Activated CD8-positive, alpha-beta T cell treated with anti-CD3 and anti-CD28 coated beads, Interleukin-2, amount 10 ng/mL, durations not matched to agents 7 days and 5 days (primary cell): Measurements from ENCODE around the gene GRID1. TPM values are rescaled to one million over a fixed set of nuclear protein-coding genes. Genes with fewer than 3 reads are reported as not detected.

Experiments used
- ATAC-seq: fragments of 150-1000 bp; cut with Tn5 transposase; one replicate; pipeline ENCODE4 v1.10.0; 2021; ENCODE audit warnings: moderate library complexity
- CTCF ChIA-PET: fragments of 350-600 bp; sonication (Branson Sonifier 250); formaldehyde crosslinking; loops from one replicate; lab custom pipeline; 2021; ENCODE audit warnings: antibody characterized with exemption; lab: Charles Lee
- POLR2A ChIA-PET: fragments of 350-600 bp; sonication (Branson Sonifier 250); formaldehyde crosslinking; loops from one replicate; lab custom pipeline; 2021; ENCODE audit warnings: antibody characterized with exemption; lab: Charles Lee
- DNase-seq: peaks from one replicate; pipeline ENCODE4 v3.0.0-alpha.2; 2020
- H3K27ac Mint-ChIP-seq: one replicate; pipeline ENCODE4 v1.8.0; 2021; ENCODE audit warnings: mild to moderate bottlenecking, mixed read lengths
- H3K27me3 Mint-ChIP-seq: one replicate; pipeline ENCODE4 v1.8.0; 2021; ENCODE audit warnings: low read depth, mixed read lengths
- H3K36me3 Mint-ChIP-seq: one replicate; pipeline ENCODE4 v1.8.0; 2021; ENCODE audit warnings: low read depth, mixed read lengths
- H3K4me1 Mint-ChIP-seq: one replicate; pipeline ENCODE4 v1.8.0; 2021; ENCODE audit warnings: low read depth, mixed read lengths
- H3K4me3 Mint-ChIP-seq: one replicate; pipeline ENCODE4 v1.8.0; 2021; ENCODE audit warnings: mild to moderate bottlenecking, mixed read lengths
- H3K9me3 Mint-ChIP-seq: one replicate; pipeline ENCODE4 v1.8.0; 2022; ENCODE audit warnings: mixed read lengths; ENCODE audit not compliant: insufficient read depth
- total RNA-seq, 2 experiments: library from RNA; stranded (reverse); gene quantifications; one replicate each; pipeline ENCODE4 v1.2.3, GENCODE V29; 2021

The GRID1 gene
- total RNA-seq, 2 experiments from 2014 or later, result not detected

- Mint-ChIP-seq H3K27ac (no peak overlapping the region), H3K4me1 (no peaks in the 10 kb centered on the region), H3K4me3 (no peak overlapping the region), H3K27me3 (no peaks in the 10 kb centered on the region), H3K36me3 (no peaks in the 10 kb centered on the region), H3K9me3 (no peaks in the 10 kb centered on the region)
- CTCF ChIA-PET, result no interaction called here
- POLR2A ChIA-PET, result no interaction called here
- DNase-seq (no peak), ATAC-seq (no peak)
Observed at GRCh38 chr10:85643171-85643844, 723.3 kb downstream of the GRID1 start.

GRCh38 chr10:85642421-85643170, 724.0 kb downstream of the GRID1 start:
- no peaks in the 10 kb centered on the region for H3K4me1 Mint-ChIP-seq
- POLR2A ChIA-PET, result no interaction called here
- H3K4me3 Mint-ChIP-seq, result no peak overlapping the region
- no peak overlapping the region for H3K27ac Mint-ChIP-seq
- CTCF ChIA-PET, result no interaction called here
- no peaks in the 10 kb centered on the region for H3K9me3 Mint-ChIP-seq
- H3K27me3 Mint-ChIP-seq, result no peaks in the 10 kb centered on the region
- DNase-seq, result no peak
- ATAC-seq, result no peak
- H3K36me3 Mint-ChIP-seq, result no peaks in the 10 kb centered on the region

GRCh38 chr10:85642082-85642420, 724.5 kb downstream of the GRID1 start:
- POLR2A ChIA-PET, result no interaction called here
- no peaks in the 10 kb centered on the region for H3K27me3 Mint-ChIP-seq
- no peak for DNase-seq
- no peak overlapping the region for H3K4me3 Mint-ChIP-seq
- H3K27ac Mint-ChIP-seq, result no peak overlapping the region
- CTCF ChIA-PET, result no interaction called here
- H3K9me3 Mint-ChIP-seq, result no peaks in the 10 kb centered on the region
- no peaks in the 10 kb centered on the region for H3K36me3 Mint-ChIP-seq
- ATAC-seq, result no peak
- H3K4me1 Mint-ChIP-seq, result no peaks in the 10 kb centered on the region

GRCh38 chr10:85641479-85642009, 725.1 kb downstream of the GRID1 start:
- no peak overlapping the region for H3K27ac Mint-ChIP-seq
- H3K4me3 Mint-ChIP-seq, result no peak overlapping the region
- DNase-seq (no peak), ATAC-seq (no peak)
- ChIA-PET POLR2A (no interaction called here), CTCF (no interaction called here)
- no peaks in the 10 kb centered on the region for H3K4me1 Mint-ChIP-seq
- H3K9me3 Mint-ChIP-seq, result no peaks in the 10 kb centered on the region
- H3K27me3 Mint-ChIP-seq, result no peaks in the 10 kb centered on the region
- H3K36me3 Mint-ChIP-seq, result no peaks in the 10 kb centered on the region

GRCh38 chr10:85638797-85639196, 727.8 kb downstream of the GRID1 start:
- CTCF ChIA-PET, result no interaction called here
- Mint-ChIP-seq H3K9me3 (no peaks in the 10 kb centered on the region), H3K4me1 (no peaks in the 10 kb centered on the region), H3K4me3 (no peak overlapping the region), H3K27me3 (no peaks in the 10 kb centered on the region), H3K27ac (no peak overlapping the region), H3K36me3 (no peaks in the 10 kb centered on the region)
- POLR2A ChIA-PET, result no interaction called here
- no peak for ATAC-seq
- no peak for DNase-seq

GRCh38 chr10:85635650-85636049, 730.9 kb downstream of the GRID1 start:
- Mint-ChIP-seq H3K9me3 (no peaks in the 10 kb centered on the region), H3K27me3 (no peaks in the 10 kb centered on the region), H3K27ac (no peak overlapping the region), H3K36me3 (no peaks in the 10 kb centered on the region), H3K4me1 (no peaks in the 10 kb centered on the region), H3K4me3 (no peak overlapping the region)
- DNase-seq (no peak), ATAC-seq (no peak)
- ChIA-PET CTCF (no interaction called here), POLR2A (no interaction called here)

GRCh38 chr10:85624511-85624910, 742.1 kb downstream of the GRID1 start:
- no peaks in the 10 kb centered on the region for H3K9me3 Mint-ChIP-seq
- H3K27ac Mint-ChIP-seq, result no peak overlapping the region
- H3K27me3 Mint-ChIP-seq, result peaks cover 6% of the 10 kb centered on the region
- DNase-seq, result no peak
- no peaks in the 10 kb centered on the region for H3K36me3 Mint-ChIP-seq
- ChIA-PET POLR2A (no interaction called here), CTCF (no interaction called here)
- ATAC-seq, result no peak
- no peaks in the 10 kb centered on the region for H3K4me1 Mint-ChIP-seq
- no peak overlapping the region for H3K4me3 Mint-ChIP-seq

GRCh38 chr10:85623758-85624157, 742.8 kb downstream of the GRID1 start:
- DNase-seq, result no peak
- no peaks in the 10 kb centered on the region for H3K36me3 Mint-ChIP-seq
- CTCF ChIA-PET, result no interaction called here
- no peak overlapping the region for H3K4me3 Mint-ChIP-seq
- no peaks in the 10 kb centered on the region for H3K4me1 Mint-ChIP-seq
- POLR2A ChIA-PET, result no interaction called here
- H3K27me3 Mint-ChIP-seq, result peaks cover 6% of the 10 kb centered on the region
- H3K27ac Mint-ChIP-seq, result no peak overlapping the region
- H3K9me3 Mint-ChIP-seq, result no peaks in the 10 kb centered on the region
- no peak for ATAC-seq

- ChIA-PET POLR2A (no interaction called here), CTCF (no interaction called here)
- H3K27ac Mint-ChIP-seq, result no peak overlapping the region
Observed at GRCh38 chr10:85623342-85623741, 743.3 kb downstream of the GRID1 start.

GRCh38 chr10:85622425-85622824, 744.2 kb downstream of the GRID1 start:
- POLR2A ChIA-PET, result no interaction called here

More at GRCh38 chr10:85623342-85623741, 743.3 kb downstream of the GRID1 start:
- Mint-ChIP-seq H3K36me3 (no peaks in the 10 kb centered on the region), H3K4me1 (no peaks in the 10 kb centered on the region), H3K9me3 (no peaks in the 10 kb centered on the region), H3K4me3 (no peak overlapping the region), H3K27me3 (peaks cover 6% of the 10 kb centered on the region)
- ATAC-seq (no peak), DNase-seq (no peak)

GRCh38 chr10:85621562-85621961, 745.0 kb downstream of the GRID1 start:
- Mint-ChIP-seq H3K9me3 (no peaks in the 10 kb centered on the region), H3K4me1 (no peaks in the 10 kb centered on the region), H3K27me3 (peaks cover 6% of the 10 kb centered on the region), H3K4me3 (no peak overlapping the region), H3K36me3 (no peaks in the 10 kb centered on the region), H3K27ac (no peak overlapping the region)
- ChIA-PET POLR2A (no interaction called here), CTCF (interaction anchor here (1.2 kb wide), 1 partner anchor 9 kb away, joined by 4 read pairs; no protein-coding TSS in a partner anchor)
- ATAC-seq (no peak), DNase-seq (no peak)

More at GRCh38 chr10:85622425-85622824, 744.2 kb downstream of the GRID1 start:
- Mint-ChIP-seq H3K9me3 (no peaks in the 10 kb centered on the region), H3K27me3 (peaks cover 6% of the 10 kb centered on the region), H3K4me3 (no peak overlapping the region), H3K36me3 (no peaks in the 10 kb centered on the region), H3K27ac (no peak overlapping the region), H3K4me1 (no peaks in the 10 kb centered on the region)
- CTCF ChIA-PET, result interaction anchor here (0.6 kb wide), 1 partner anchor 10 kb away, joined by 3 read pairs; no protein-coding TSS in a partner anchor
- ATAC-seq (no peak), DNase-seq (no peak)

- ATAC-seq (no peak), DNase-seq (no peak)
- Mint-ChIP-seq H3K36me3 (no peaks in the 10 kb centered on the region), H3K4me3 (no peak overlapping the region), H3K27me3 (peaks cover 6% of the 10 kb centered on the region), H3K27ac (no peak overlapping the region), H3K9me3 (no peaks in the 10 kb centered on the region), H3K4me1 (no peaks in the 10 kb centered on the region)
- ChIA-PET POLR2A (no interaction called here), CTCF (interaction anchor here (1.2 kb wide), 1 partner anchor 8 kb away, joined by 4 read pairs; no protein-coding TSS in a partner anchor)
Observed at GRCh38 chr10:85620807-85621206, 745.8 kb downstream of the GRID1 start.
